GM18508 (cell line): ENCODE data around the gene SPINT1.
"Not testable (repeated sequence)": the region's sequence is repeated elsewhere in the genome, so short reads cannot be mapped to it uniquely, and the experiment has no call there.

ENCODE experiments used
- ATAC-seq: cut with Tn5 transposase; IDR thresholded peaks from one replicate; pipeline ENCODE4 v1.9.1; 2021; ENCODE audit warnings: moderate number of reproducible peaks; ENCODE audit not compliant: insufficient read depth, unreplicated experiment

Gene SPINT1

GRCh38 chr15:40857601-40858341 lies 13.9 kb downstream of the SPINT1 start:
- no peak for ATAC-seq

- ATAC-seq, result no peak
Measured at GRCh38 chr15:40858706-40859105, 14.9 kb downstream of the SPINT1 start.

GRCh38 chr15:40859206-40859851 lies 15.5 kb downstream of the SPINT1 start:
- no peak for ATAC-seq

- ATAC-seq, result not testable (repeated sequence)
Measured at GRCh38 chr15:40861147-40861546, 17.3 kb downstream of the SPINT1 start.

- ATAC-seq, result no peak
Measured at GRCh38 chr15:40863660-40864270, 19.9 kb downstream of the SPINT1 start.

- ATAC-seq, result no peak
Measured at GRCh38 chr15:40867199-40867598, 23.4 kb downstream of the SPINT1 start.

GRCh38 chr15:40869686-40870085 lies 25.8 kb downstream of the SPINT1 start:
- ATAC-seq, result no peak

- no peak for ATAC-seq
Measured at GRCh38 chr15:40870716-40871115, 26.9 kb downstream of the SPINT1 start.

- no peak for ATAC-seq
Measured at GRCh38 chr15:40871749-40872617, 28.1 kb downstream of the SPINT1 start.

GRCh38 chr15:40872791-40873693 lies 29.2 kb downstream of the SPINT1 start:
- ATAC-seq, result no peak

- no peak for ATAC-seq
Measured at GRCh38 chr15:40873694-40874561, 30.1 kb downstream of the SPINT1 start, which contains the start of gene RHOV. Gene RHOV, minus strand, starts transcription at chr15:40874234. Its CDS starts 95 bp downstream, at chr15:40874139.

- no peak for ATAC-seq
Measured at GRCh38 chr15:40875991-40876730, 32.3 kb downstream of the SPINT1 start.

- no peak for ATAC-seq
Measured at GRCh38 chr15:40877694-40878093, 33.8 kb downstream of the SPINT1 start.

GRCh38 chr15:40878785-40879184 lies 34.9 kb downstream of the SPINT1 start:
- ATAC-seq, result peak; percentile 70

- ATAC-seq, result no peak
Measured at GRCh38 chr15:40879609-40880008, 35.8 kb downstream of the SPINT1 start.

- ATAC-seq, result no peak
Measured at GRCh38 chr15:40881351-40881750, 37.5 kb downstream of the SPINT1 start.

GRCh38 chr15:40886586-40886985 lies 42.7 kb downstream of the SPINT1 start:
- no peak for ATAC-seq

GRCh38 chr15:40889112-40889511 lies 45.3 kb downstream of the SPINT1 start:
- no peak for ATAC-seq
